Epithelial cell of esophagus (primary cell): ENCODE results near the gene C9orf72.
"Not testable (repeated sequence)": the region's sequence is repeated elsewhere in the genome, so short reads cannot be mapped to it uniquely, and the experiment has no call there.

ENCODE experiments used
- DNase-seq: peaks from one replicate; pipeline ENCODE4 v3.0.0; 2010; ENCODE audit warnings: low read depth
- H3K4me3 ChIP-seq: 2 replicates; pipeline ENCODE4 v1.5.1; 2011; ENCODE audit warnings: mild to moderate bottlenecking, low read length, control low read depth
- TF ChIP-seq, protein P1 (sequence below): IDR thresholded peaks from 2 replicates; pipeline ENCODE4 v1.5.1; 2011; ENCODE audit warnings: low read depth, mild to moderate bottlenecking, low read length, control low read depth, inconsistent platforms; ENCODE audit not compliant: insufficient read depth; ENCODE audit errors: missing control alignments

The C9orf72 gene, protein sequence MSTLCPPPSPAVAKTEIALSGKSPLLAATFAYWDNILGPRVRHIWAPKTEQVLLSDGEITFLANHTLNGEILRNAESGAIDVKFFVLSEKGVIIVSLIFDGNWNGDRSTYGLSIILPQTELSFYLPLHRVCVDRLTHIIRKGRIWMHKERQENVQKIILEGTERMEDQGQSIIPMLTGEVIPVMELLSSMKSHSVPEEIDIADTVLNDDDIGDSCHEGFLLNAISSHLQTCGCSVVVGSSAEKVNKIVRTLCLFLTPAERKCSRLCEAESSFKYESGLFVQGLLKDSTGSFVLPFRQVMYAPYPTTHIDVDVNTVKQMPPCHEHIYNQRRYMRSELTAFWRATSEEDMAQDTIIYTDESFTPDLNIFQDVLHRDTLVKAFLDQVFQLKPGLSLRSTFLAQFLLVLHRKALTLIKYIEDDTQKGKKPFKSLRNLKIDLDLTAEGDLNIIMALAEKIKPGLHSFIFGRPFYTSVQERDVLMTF

DNA sequence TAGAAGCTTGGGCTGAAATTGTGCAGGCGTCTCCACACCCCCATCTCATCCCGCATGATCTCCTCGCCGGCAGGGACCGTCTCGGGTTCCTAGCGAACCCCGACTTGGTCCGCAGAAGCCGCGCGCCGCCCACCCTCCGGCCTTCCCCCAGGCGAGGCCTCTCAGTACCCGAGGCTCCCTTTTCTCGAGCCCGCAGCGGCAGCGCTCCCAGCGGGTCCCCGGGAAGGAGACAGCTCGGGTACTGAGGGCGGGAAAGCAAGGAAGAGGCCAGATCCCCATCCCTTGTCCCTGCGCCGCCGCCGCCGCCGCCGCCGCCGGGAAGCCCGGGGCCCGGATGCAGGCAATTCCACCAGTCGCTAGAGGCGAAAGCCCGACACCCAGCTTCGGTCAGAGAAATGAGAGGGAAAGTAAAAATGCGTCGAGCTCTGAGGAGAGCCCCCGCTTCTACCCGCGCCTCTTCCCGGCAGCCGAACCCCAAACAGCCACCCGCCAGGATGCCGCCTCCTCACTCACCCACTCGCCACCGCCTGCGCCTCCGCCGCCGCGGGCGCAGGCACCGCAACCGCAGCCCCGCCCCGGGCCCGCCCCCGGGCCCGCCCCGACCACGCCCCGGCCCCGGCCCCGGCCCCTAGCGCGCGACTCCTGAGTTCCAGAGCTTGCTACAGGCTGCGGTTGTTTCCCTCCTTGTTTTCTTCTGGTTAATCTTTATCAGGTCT lies at the start of gene C9orf72:
Gene C9orf72, minus strand, starts transcription at position 564 of the 716 bp plus-strand sequence. CDS start 6,361 bp downstream, outside the sequence.
- peak; percentile 75 for DNase-seq
- TF ChIP-seq, protein P1, sequence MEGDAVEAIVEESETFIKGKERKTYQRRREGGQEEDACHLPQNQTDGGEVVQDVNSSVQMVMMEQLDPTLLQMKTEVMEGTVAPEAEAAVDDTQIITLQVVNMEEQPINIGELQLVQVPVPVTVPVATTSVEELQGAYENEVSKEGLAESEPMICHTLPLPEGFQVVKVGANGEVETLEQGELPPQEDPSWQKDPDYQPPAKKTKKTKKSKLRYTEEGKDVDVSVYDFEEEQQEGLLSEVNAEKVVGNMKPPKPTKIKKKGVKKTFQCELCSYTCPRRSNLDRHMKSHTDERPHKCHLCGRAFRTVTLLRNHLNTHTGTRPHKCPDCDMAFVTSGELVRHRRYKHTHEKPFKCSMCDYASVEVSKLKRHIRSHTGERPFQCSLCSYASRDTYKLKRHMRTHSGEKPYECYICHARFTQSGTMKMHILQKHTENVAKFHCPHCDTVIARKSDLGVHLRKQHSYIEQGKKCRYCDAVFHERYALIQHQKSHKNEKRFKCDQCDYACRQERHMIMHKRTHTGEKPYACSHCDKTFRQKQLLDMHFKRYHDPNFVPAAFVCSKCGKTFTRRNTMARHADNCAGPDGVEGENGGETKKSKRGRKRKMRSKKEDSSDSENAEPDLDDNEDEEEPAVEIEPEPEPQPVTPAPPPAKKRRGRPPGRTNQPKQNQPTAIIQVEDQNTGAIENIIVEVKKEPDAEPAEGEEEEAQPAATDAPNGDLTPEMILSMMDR = no peak
- H3K4me3 ChIP-seq = peak within 1 kb of the TSS; percentile 83

- TF ChIP-seq, protein P1 = no peak
- no peak for DNase-seq
Measured at GRCh38 chr9:27622693-27623340, 49.5 kb upstream of the C9orf72 start.

GRCh38 chr9:27619743-27620142 lies 46.5 kb upstream of the C9orf72 start:
- H3K4me3 ChIP-seq = no peak overlapping the region
- TF ChIP-seq, protein P1 = no peak
- DNase-seq = no peak

More at GRCh38 chr9:27622693-27623340, 49.5 kb upstream of the C9orf72 start:
- H3K4me3 ChIP-seq = no peak overlapping the region

GRCh38 chr9:27618066-27618465 lies 44.8 kb upstream of the C9orf72 start:
- no peak overlapping the region for H3K4me3 ChIP-seq
- TF ChIP-seq, protein P1 = no peak
- peak; percentile 19 for DNase-seq

DNA sequence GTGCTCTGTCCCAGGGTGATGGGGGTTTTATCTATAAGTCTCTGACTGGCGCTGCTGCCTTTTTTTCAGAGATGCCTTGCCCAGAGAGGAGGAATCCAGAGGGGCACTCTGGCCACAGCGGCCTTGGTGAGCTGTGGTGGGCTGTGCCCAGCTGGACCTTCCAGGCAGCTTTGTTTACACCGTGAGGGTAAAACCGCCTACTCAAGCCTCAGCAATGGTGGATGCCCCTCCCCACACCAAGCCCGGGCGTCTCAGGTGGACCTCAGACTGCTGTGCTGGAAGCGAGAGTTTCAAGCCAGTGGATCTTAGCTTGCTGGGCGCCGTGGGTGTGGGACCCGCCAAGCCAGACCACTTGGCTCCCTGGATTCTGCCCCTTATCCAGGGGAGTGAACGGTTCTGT lies 41.3 kb upstream of the C9orf72 start:
- TF ChIP-seq, protein P1 = no peak
- DNase-seq = no peak

DNA sequence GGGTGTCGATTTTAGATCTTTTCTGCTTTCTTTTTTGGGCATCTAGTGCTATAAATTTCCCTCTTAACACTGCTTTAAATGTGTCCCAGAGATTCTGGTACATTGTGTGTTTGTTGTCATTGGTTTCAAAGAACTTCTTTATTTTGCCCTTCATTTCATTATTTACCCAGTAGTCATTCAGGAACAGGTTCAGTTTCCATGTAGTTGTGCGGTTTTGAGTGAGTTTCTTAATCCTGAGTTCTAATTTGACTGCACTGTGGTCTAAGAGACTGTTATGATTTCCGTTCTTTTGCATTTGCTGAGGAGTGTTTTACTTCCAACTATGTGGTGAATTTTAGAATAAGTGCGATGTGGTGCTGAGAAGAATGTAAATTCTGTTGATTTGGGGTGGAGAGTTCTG lies 38.8 kb upstream of the C9orf72 start:
- not testable (repeated sequence) for H3K4me3 ChIP-seq, DNase-seq

More for the DNA sequence above, 41.3 kb upstream of the C9orf72 start:
- no peak overlapping the region for H3K4me3 ChIP-seq

- no peak for DNase-seq
- TF ChIP-seq, protein P1 = no peak
- no peak overlapping the region for H3K4me3 ChIP-seq
Measured at GRCh38 chr9:27610622-27611021, 37.3 kb upstream of the C9orf72 start.
